Lung (tissue), 12 donors: Measurements from ENCODE around the gene LUZP1. TPM values are rescaled to one million over a fixed set of nuclear protein-coding genes. Genes with fewer than 3 reads are reported as not detected.
A peak's percentile ranks its signal among the peaks of the same experiment; 100 is the strongest.

Experiments used
- ATAC-seq: fragments of 200-7000 bp; cut with Tn5 transposase; one replicate; pipeline ENCODE4 v1.9.1; 2020; ENCODE audit warnings: moderate number of reproducible peaks; ENCODE audit not compliant: insufficient read depth, low FRiP score
- DNase-seq, 3 donors: peaks; one replicate each; pipeline ENCODE4 v3.0.0-alpha.2; 2013 to 2017
- H3K27ac ChIP-seq, 2 donors: one replicate each; pipeline ENCODE4 v1.5.1; 2013; ENCODE audit warnings: mild to moderate bottlenecking in 2 of 2, moderate library complexity in 2 of 2, control low read depth in 1 of 2, inconsistent platforms in 1 of 2, low read depth in 1 of 2, low read length in 1 of 2
- H3K27me3 ChIP-seq, 3 donors: one replicate each; pipeline ENCODE4 v1.5.1; 2013; ENCODE audit warnings: low read length in 2 of 3; ENCODE audit not compliant: control insufficient read depth in 3 of 3, insufficient read depth in 3 of 3
- H3K36me3 ChIP-seq, 4 donors: one replicate each; pipeline ENCODE4 v1.5.1; 2013; ENCODE audit warnings: low read length in 4 of 4, mild to moderate bottlenecking in 1 of 4, moderate library complexity in 1 of 4; ENCODE audit not compliant: control insufficient read depth in 4 of 4, insufficient read depth in 4 of 4
- H3K4me1 ChIP-seq, 5 donors: one replicate each; pipeline ENCODE4 v1.5.1; 2013; ENCODE audit warnings: low read length in 5 of 5, mild to moderate bottlenecking in 2 of 5, moderate library complexity in 1 of 5; ENCODE audit not compliant: control insufficient read depth in 5 of 5, insufficient read depth in 5 of 5
- H3K4me3 ChIP-seq: one replicate; pipeline ENCODE4 v1.5.1; 2013; ENCODE audit warnings: mild to moderate bottlenecking, control low read depth, moderate library complexity
- H3K9ac ChIP-seq, 2 donors: one replicate each; pipeline ENCODE4 v1.5.1; 2013; ENCODE audit warnings: low read length in 2 of 2, control low read depth in 1 of 2; ENCODE audit not compliant: insufficient read depth in 1 of 2
- H3K9me3 ChIP-seq, 4 donors: one replicate each; pipeline ENCODE4 v1.5.1; 2013; ENCODE audit warnings: low read length in 3 of 4, mild to moderate bottlenecking in 1 of 4, moderate library complexity in 1 of 4; ENCODE audit not compliant: control insufficient read depth in 4 of 4, insufficient read depth in 3 of 4
- WGBS, 2 donors: extraction: QIAGEN DNeasy Blood & Tissue Kit; methylation state at CpG; one replicate each; pipeline ENCODE4 v1.1.7; 2013; 5-methylcytosine and 5-hydroxymethylcytosine counted together
- polyA plus RNA-seq, 2 donors: library from polyadenylated mRNA; stranded (reverse); fragments of 200-250 nt; gene quantifications; one replicate each; pipeline ENCODE4 v1.2.1, GENCODE V29; 2013
- total RNA-seq, 2 donors: library from RNA; depleted of rRNA in 1 of 2; stranded (reverse); fragments of >200 nt in 1 of 2; gene quantifications; one replicate each; pipeline ENCODE4 v1.2.1, GENCODE V29; 2014 to 2021
- TF ChIP-seq, protein P1 (sequence below): IDR thresholded peaks from 2 replicates; pipeline ENCODE4 v1.5.1; 2012; ENCODE audit warnings: mild to moderate bottlenecking; ENCODE audit errors: control extremely low read depth, extremely low read depth
- donor health status: control.
- donor health status: control.
- donor health status: Bipolar disorder and iron deficiency.
- donor health status: healthy.
- donor health status: DM: yes; HTN: yes; CAD: no.

LUZP1 gene
- total and polyA plus RNA-seq, 4 donors = 4.0 to 27.5 (median 17.7) TPM

DNA sequence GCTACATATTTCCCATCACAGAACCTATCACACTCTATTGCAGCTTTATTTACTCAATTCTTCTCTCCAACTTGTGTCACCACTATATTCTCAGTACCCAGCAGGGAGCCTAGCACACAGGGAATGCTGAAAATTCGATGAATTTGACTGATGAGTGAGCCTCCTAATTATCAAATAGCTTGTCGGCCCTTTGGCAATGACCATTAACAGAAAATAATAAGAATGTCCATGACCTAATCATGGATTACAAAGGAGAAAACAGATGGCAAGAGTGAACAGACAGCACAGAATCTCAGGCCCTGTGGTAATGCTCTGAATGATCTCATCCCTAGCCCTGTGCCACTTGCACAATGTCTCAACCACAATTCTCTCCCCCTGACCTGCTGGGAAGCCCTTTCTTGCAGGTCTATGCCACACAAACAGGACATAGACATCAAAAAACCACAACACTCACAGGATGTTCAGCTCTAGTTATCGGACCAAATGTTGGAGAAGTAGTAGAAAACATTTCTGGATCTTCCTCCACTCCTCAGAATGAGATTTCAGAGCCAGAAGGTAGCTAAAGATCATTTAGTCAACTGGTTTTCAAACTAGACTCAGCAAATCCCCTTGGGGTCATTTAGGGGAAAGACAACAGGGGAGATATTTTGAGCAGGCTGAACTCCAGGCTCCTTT is 68.4 kb downstream of the LUZP1 start:
- WGBS, 2 donors = 45 to 56% methylated on average over 3 of the region's 3 CpGs
- Histone ChIP-seq H3K9ac (no peak overlapping the region), H3K27me3 (no peaks in the 10 kb centered on the region), H3K4me1 (peaks cover 0 to 49% (median 6%) of the 10 kb centered on the region in 5 donors), H3K4me3 (no peak overlapping the region), H3K27ac (peak overlapping the region; percentile 66 to 76), H3K36me3 (no peaks in the 10 kb centered on the region), H3K9me3 (no peaks in the 10 kb centered on the region)
- DNase-seq (no peak), ATAC-seq (no peak)
- TF ChIP-seq, protein P1, sequence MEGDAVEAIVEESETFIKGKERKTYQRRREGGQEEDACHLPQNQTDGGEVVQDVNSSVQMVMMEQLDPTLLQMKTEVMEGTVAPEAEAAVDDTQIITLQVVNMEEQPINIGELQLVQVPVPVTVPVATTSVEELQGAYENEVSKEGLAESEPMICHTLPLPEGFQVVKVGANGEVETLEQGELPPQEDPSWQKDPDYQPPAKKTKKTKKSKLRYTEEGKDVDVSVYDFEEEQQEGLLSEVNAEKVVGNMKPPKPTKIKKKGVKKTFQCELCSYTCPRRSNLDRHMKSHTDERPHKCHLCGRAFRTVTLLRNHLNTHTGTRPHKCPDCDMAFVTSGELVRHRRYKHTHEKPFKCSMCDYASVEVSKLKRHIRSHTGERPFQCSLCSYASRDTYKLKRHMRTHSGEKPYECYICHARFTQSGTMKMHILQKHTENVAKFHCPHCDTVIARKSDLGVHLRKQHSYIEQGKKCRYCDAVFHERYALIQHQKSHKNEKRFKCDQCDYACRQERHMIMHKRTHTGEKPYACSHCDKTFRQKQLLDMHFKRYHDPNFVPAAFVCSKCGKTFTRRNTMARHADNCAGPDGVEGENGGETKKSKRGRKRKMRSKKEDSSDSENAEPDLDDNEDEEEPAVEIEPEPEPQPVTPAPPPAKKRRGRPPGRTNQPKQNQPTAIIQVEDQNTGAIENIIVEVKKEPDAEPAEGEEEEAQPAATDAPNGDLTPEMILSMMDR = no peak

DNA sequence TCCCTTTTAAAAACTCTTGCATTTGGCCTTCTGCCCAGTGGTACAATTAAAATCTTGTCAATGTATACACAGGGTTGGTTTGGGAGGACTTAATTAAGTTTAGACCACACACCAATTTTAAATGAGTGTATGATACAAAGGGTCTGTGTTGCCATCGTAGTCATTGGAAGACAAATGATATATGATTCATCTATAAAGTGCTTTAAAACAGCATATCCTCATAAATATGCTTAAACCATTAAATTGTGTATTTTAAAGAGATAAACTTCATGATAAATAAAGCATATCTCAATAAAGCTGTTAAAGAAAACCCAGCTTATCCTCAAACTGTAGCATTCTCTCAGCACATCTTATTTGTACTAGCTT is 69.5 kb downstream of the LUZP1 start:
- Histone ChIP-seq H3K9me3 (no peaks in the 10 kb centered on the region), H3K27ac (no peak overlapping the region), H3K36me3 (peaks cover 0 to 2% (median under 1%) of the 10 kb centered on the region in 4 donors), H3K27me3 (no peaks in the 10 kb centered on the region), H3K4me1 (peaks cover 0 to 40% (median 6%) of the 10 kb centered on the region in 5 donors), H3K9ac (no peak overlapping the region), H3K4me3 (no peak overlapping the region)
- WGBS, 2 donors = 93 to 97% methylated on average over 1 of the region's 1 CpG
- DNase-seq (no peak), ATAC-seq (no peak)
- TF ChIP-seq, protein P1 = no peak

DNA sequence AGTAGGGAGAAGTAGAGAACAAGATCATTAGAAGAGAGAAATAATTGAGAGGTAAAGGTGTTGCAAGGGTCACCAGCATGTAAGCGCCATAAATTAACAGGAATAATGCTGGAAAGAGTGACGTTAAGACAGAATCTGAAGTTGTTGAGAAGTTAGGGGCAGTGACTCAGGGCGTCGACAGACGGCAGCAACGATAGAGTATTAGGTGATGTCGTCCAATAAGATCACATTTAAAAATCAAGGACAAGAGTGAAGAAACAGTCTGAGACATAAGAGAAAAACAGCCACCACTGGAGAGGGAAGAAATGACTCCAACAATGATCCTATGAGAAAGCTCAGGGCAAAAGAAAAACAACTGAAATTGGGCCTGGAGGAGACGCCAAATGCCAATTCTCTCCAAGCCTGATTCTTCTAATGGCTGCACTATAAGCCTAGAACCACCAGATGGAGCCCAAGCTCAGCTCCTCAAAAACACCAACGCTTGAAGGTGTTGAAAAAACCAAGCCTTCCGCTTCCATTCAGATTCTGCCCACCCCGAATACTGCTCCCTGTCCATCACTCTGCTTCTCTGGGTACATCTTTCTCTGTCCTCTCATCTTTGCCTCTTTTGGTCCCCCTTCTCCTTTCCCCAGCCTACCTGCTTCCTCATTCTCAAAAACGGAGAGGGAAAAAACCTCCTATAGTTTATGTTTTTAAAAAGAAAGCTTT is 70.0 kb downstream of the LUZP1 start:
- Histone ChIP-seq H3K36me3 (peaks cover 0 to 6% (median 2%) of the 10 kb centered on the region in 4 donors), H3K27ac (no peak overlapping the region), H3K27me3 (no peaks in the 10 kb centered on the region), H3K9ac (no peak overlapping the region), H3K9me3 (no peaks in the 10 kb centered on the region), H3K4me1 (peaks cover 0 to 35% (median 6%) of the 10 kb centered on the region in 5 donors), H3K4me3 (no peak overlapping the region)
- WGBS, 2 donors = 47 to 57% methylated on average over 12 of the region's 12 CpGs
- ATAC-seq (peak; percentile 74), DNase-seq (peak; percentile 71 to 88 (median 87))
- TF ChIP-seq, protein P1 = peak; percentile 98
